K562 (cell line): Measurements from ENCODE around the gene CCDC116. TPM values are rescaled to one million over a fixed set of nuclear protein-coding genes. Genes with fewer than 3 reads are reported as not detected.

Source experiments
- CREB3 ChIP-seq: fragments of 450-650 bp; conservative IDR thresholded peaks from 2 replicates; pipeline ENCODE4 v1.6.1; 2016; ENCODE audit warnings: missing genetic modification characterization, low read depth, mild to moderate bottlenecking, missing compliant biosample characterization, moderate library complexity
- EZH2 ChIP-seq: IDR thresholded peaks from 2 replicates; pipeline ENCODE4 v1.6.1; 2012; ENCODE audit warnings: low read depth, mild to moderate bottlenecking, inconsistent platforms, low read length, borderline replicate concordance
- FOXK1 ChIP-seq: sonication (generic); formaldehyde crosslinking; IDR thresholded peaks from 2 replicates; pipeline ENCODE4 v1.8.0; 2022; ENCODE audit warnings: missing genetic modification reagents, mild to moderate bottlenecking, borderline replicate concordance
- GTF2E2 ChIP-seq: fragments of 200-800 bp; sonication (Bioruptor generic); IDR thresholded peaks from 2 replicates; pipeline ENCODE4 v1.6.1; 2016; ENCODE audit warnings: missing genetic modification characterization, missing compliant biosample characterization
- HIVEP1 ChIP-seq: fragments of 250-450 bp; sonication (Bioruptor Pico); IDR thresholded peaks from 2 replicates; pipeline ENCODE4 v1.4.0; 2020; ENCODE audit warnings: mild to moderate bottlenecking
- HOMEZ ChIP-seq: fragments of 250-450 bp; sonication (Bioruptor Pico); IDR thresholded peaks from 2 replicates; pipeline ENCODE4 v1.4.0; 2020; ENCODE audit warnings: mild to moderate bottlenecking, moderate library complexity
- LCOR ChIP-seq: sonication (generic); formaldehyde crosslinking; IDR thresholded peaks from 2 replicates; pipeline ENCODE4 v1.8.0; 2022; ENCODE audit warnings: mild to moderate bottlenecking, missing genetic modification reagents
- RBBP5 ChIP-seq: fragments of 200-600 bp; sonication (generic); IDR thresholded peaks from 2 replicates; pipeline ENCODE4 v1.6.1; 2012; ENCODE audit warnings: borderline replicate concordance, mild to moderate bottlenecking, low read length, control low read depth, inconsistent platforms; ENCODE audit not compliant: insufficient read depth, poor library complexity, severe bottlenecking
- SAFB2 ChIP-seq: fragments of 200-400 bp; formaldehyde crosslinking; IDR thresholded peaks from 2 replicates; pipeline ENCODE4 v1.6.1; 2018; ENCODE audit warnings: borderline replicate concordance, low read length, low read depth, moderate library complexity; ENCODE audit not compliant: severe bottlenecking
- SAP30 ChIP-seq: fragments of 200-600 bp; sonication (generic); IDR thresholded peaks from 2 replicates; pipeline ENCODE4 v1.6.1; 2012; ENCODE audit warnings: borderline replicate concordance, low read depth, mild to moderate bottlenecking, moderate library complexity, low read length, control low read depth, inconsistent platforms; ENCODE audit not compliant: insufficient read depth, poor library complexity, severe bottlenecking
- TCF15 ChIP-seq: fragments of 250-450 bp; sonication (Bioruptor Pico); IDR thresholded peaks from 2 replicates; pipeline ENCODE4 v1.8.0; 2022; ENCODE audit warnings: moderate library complexity, mild to moderate bottlenecking, inconsistent platforms
- TSC22D4 ChIP-seq: fragments of 450-650 bp; IDR thresholded peaks from 2 replicates; pipeline ENCODE4 v1.6.1; 2016; ENCODE audit warnings: missing genetic modification characterization, missing biosample characterization, control low read depth
- ZC3H8 ChIP-seq: fragments of 450-650 bp; IDR thresholded peaks from 2 replicates; pipeline ENCODE4 v1.6.1; 2017
- ZKSCAN1 ChIP-seq: fragments of 150-350 bp; IDR thresholded peaks from 2 replicates; pipeline ENCODE4 v1.6.1; 2016; ENCODE audit warnings: low read depth, low read length
- ZNF212 ChIP-seq: fragments of 450-650 bp; formaldehyde crosslinking; IDR thresholded peaks from 2 replicates; pipeline ENCODE4 v1.4.0; 2020; ENCODE audit warnings: mild to moderate bottlenecking
- ZNF311 ChIP-seq: fragments of 250-450 bp; sonication (Bioruptor Pico); IDR thresholded peaks from 2 replicates; pipeline ENCODE4 v1.4.0; 2020; ENCODE audit warnings: mild to moderate bottlenecking, moderate library complexity
- ZNF584 ChIP-seq: fragments of 200-800 bp; sonication (Bioruptor generic); IDR thresholded peaks from 2 replicates; pipeline ENCODE4 v1.6.1; 2016; ENCODE audit warnings: low read depth, mild to moderate bottlenecking, missing genetic modification characterization, missing compliant biosample characterization
- ZNF764 ChIP-seq: fragments of 250-450 bp; sonication (Bioruptor Pico); IDR thresholded peaks from 2 replicates; pipeline ENCODE4 v1.4.0; 2020; ENCODE audit warnings: low read depth, mild to moderate bottlenecking, moderate library complexity
- polyA plus RNA-seq, 8 experiments: library from polyadenylated mRNA; depleted of rRNA in 4 of 8; stranded (reverse) in 5 of 8; unstranded in 3 of 8; fragments of >200 nt; fragmentation: Nextera tagmentation in 2 of 8; fragmentation: Illumina TruSeq in 1 of 8; extraction: Ambion mirVana in 2 of 8; extraction: Trizol in 1 of 8; gene quantifications; 2 replicates each; pipeline versions ENCODE4 v1.2.1 to v1.2.3, GENCODE V29; 2011 to 2014; ENCODE audit warnings: inconsistent platforms in 1 of 8, missing spikeins in 1 of 8
- total RNA-seq, 7 experiments: library from RNA; depleted of rRNA in 6 of 7; stranded (reverse); fragments of >200 nt in 6 of 7; fragmentation: Illumina TruSeq in 2 of 7; extraction: Trizol in 2 of 7; gene quantifications; 2 replicates each; pipeline versions ENCODE4 v1.2.1 to v1.2.3, GENCODE V29; 2011 to 2021; ENCODE audit warnings: low replicate concordance in 1 of 7
- TF ChIP-seq, protein P1 (sequence below): fragments of 250-450 bp; sonication (Bioruptor Pico); IDR thresholded peaks from 2 replicates; pipeline ENCODE4 v1.4.0; 2020; ENCODE audit warnings: mild to moderate bottlenecking, moderate library complexity, borderline replicate concordance

Gene CCDC116
- total and polyA plus RNA-seq, 9 of the 15 experiments (the other 6 are each of a cell fraction or from before 2014, with no cell fraction given), result 1.6 to 11.3 (median 4.7) TPM

DNA sequence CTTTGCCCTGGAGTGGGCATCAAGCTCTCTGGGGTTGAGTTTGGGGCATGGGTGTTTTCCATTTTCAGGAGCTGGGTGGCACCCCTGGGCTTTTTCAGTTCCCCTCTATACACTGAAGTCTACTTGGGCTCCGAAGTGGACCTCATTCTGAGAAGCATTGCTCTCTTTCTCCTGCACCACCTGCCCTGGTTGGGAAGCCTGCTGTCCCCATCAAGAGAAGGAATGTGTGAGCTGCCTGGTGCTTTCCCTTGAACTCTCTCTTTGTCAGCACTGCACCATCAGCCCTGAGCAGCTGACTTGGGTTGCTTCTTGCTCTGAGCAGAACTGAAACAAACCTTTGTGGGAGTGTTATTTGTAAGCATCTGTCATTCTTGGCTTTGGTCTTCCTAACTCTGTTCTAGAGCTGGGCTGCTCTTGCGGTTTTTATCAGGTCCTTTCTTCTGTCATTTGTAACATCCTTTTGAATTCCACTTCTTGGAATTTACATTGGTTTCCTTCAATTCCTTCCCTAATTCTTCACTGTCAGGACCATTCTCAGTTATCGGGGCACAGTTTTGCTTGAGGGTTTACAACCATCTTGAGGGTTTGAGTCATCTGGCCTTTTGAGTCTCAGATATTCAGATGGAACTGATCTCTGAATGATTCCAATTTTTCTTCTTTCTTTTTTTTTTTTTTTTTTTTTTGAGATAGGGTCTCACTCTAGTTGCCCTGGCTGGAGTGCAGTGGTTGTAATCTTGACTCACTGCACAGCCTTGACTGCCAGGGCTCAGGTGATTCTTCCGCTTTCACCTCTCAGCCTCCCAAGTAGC, 44.6 kb upstream of the CCDC116 start (continued):
- TF ChIP-seq SAP30 (peak; percentile 73), FOXK1 (CRISPR knock-in tag) (no peak), ZNF311 (CRISPR knock-in tag) (peak; percentile 76; the same call in 1 of the 2 replicates), ZC3H8 (no peak), ZNF764 (0 out of 2 replicates have a peak, but pooled peaks have one; percentile 10), EZH2 (peak; percentile 40; the same call in 1 of the 2 replicates), RBBP5 (peak; percentile 78), TSC22D4 (tag) (no peak), ZNF584 (peak; percentile 64; the same call in 1 of the 2 replicates), TCF15 (CRISPR knock-in tag) (no peak), CREB3 (tag) (no peak), GTF2E2 (no peak), ZNF212 (CRISPR knock-in tag) (peak; percentile 63; the same call in 1 of the 2 replicates), HIVEP1 (peak; percentile 62), LCOR (CRISPR knock-in tag) (no peak), SAFB2 (no peak), HOMEZ (peak; percentile 75; the same call in 1 of the 2 replicates), ZKSCAN1 (no peak)
- TF ChIP-seq, protein P1, sequence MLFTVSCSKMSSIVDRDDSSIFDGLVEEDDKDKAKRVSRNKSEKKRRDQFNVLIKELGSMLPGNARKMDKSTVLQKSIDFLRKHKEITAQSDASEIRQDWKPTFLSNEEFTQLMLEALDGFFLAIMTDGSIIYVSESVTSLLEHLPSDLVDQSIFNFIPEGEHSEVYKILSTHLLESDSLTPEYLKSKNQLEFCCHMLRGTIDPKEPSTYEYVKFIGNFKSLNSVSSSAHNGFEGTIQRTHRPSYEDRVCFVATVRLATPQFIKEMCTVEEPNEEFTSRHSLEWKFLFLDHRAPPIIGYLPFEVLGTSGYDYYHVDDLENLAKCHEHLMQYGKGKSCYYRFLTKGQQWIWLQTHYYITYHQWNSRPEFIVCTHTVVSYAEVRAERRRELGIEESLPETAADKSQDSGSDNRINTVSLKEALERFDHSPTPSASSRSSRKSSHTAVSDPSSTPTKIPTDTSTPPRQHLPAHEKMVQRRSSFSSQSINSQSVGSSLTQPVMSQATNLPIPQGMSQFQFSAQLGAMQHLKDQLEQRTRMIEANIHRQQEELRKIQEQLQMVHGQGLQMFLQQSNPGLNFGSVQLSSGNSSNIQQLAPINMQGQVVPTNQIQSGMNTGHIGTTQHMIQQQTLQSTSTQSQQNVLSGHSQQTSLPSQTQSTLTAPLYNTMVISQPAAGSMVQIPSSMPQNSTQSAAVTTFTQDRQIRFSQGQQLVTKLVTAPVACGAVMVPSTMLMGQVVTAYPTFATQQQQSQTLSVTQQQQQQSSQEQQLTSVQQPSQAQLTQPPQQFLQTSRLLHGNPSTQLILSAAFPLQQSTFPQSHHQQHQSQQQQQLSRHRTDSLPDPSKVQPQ, result peak; percentile 64; the same call in 1 of the 2 replicates
